Measurements from ENCODE around the gene OPRM1. TPM values are rescaled to one million over a fixed set of nuclear protein-coding genes. Genes with fewer than 3 reads are reported as not detected.

OPRM1 gene
- total RNA-seq, 1 experiment from 2014 or later, result not detected

- H3K9me2 ChIP-seq (ENCODE audit: insufficient read depth), result no peaks in the 10 kb centered on the region
- no peak overlapping the region for H3K4me2 ChIP-seq (ENCODE audit: low read length)
- intact Hi-C loops (cut with micrococcal nuclease), result loop anchor here (10.0 kb wide), 1 partner anchor 346 kb away; no protein-coding TSS in a partner anchor
- H3K27ac ChIP-seq (ENCODE audit: low read depth, low read length), result no peak overlapping the region
- no peak for TF ChIP-seq JUND (IDR thresholded peaks at IDR 0.05)
- TF ChIP-seq SIN3A (IDR thresholded peaks at IDR 0.05; ENCODE audit: low read depth), result no peak
- DNase-seq (ENCODE audit: low read depth, low spot score) (no peak), ATAC-seq (no peak)
- ChIA-PET POLR2A (no interaction called here), CTCF (no interaction called here), RAD21 (ENCODE audit: low non-redundant PET in 1 of 2, low total read pairs in 2 of 2, uncharacterized antibody in 2 of 2, unreplicated experiment in 2 of 2) (no interaction called here)
- H3K9ac ChIP-seq (ENCODE audit: low read length), result no peak overlapping the region
- H3K27me3 ChIP-seq (ENCODE audit: insufficient read depth, low read length), result no peaks in the 10 kb centered on the region
- no peaks in the 10 kb centered on the region for H3K79me2 ChIP-seq (ENCODE audit: insufficient read depth, low read length)
- no peaks in the 10 kb centered on the region for H3K4me1 ChIP-seq (ENCODE audit: control insufficient read depth in 1 of 2, insufficient read depth in 2 of 2, low read length in 2 of 2)
- no peaks in the 10 kb centered on the region for H3K36me3 ChIP-seq (ENCODE audit: control insufficient read depth in 1 of 2, insufficient read depth in 2 of 2, low read length in 2 of 2)
- H3K4me3 ChIP-seq (replicated peaks in 1 of 2; ENCODE audit: low read depth in 1 of 2, low read length in 2 of 2), result no peak overlapping the region
- no peak overlapping the region for H2AFZ ChIP-seq (ENCODE audit: low read depth, low read length, poor library complexity, severe bottlenecking)
- H4K20me1 ChIP-seq (ENCODE audit: insufficient read depth), result no peaks in the 10 kb centered on the region
- BruUV-seq (replicated peaks), result no TSS peak
- no peaks in the 10 kb centered on the region for H3K9me3 ChIP-seq (ENCODE audit: control insufficient read depth in 1 of 2, insufficient read depth in 1 of 2, low read depth in 1 of 2, low read length in 2 of 2)
Observed at GRCh38 chr6:154159126-154159525, 120.1 kb downstream of the OPRM1 start.

- RAD21 ChIA-PET (ENCODE audit: low non-redundant PET in 1 of 2, low total read pairs in 2 of 2, uncharacterized antibody in 2 of 2, unreplicated experiment in 2 of 2), result no interaction called here
- no peaks in the 10 kb centered on the region for H3K9me2 ChIP-seq (ENCODE audit: insufficient read depth)
- POLR2A ChIA-PET, result no interaction called here
- intact Hi-C loops (cut with micrococcal nuclease), result no loop called here
- no peak overlapping the region for H3K4me2 ChIP-seq (ENCODE audit: low read length)
- H3K4me3 ChIP-seq (replicated peaks in 1 of 2; ENCODE audit: low read depth in 1 of 2, low read length in 2 of 2), result no peak overlapping the region
- H3K27ac ChIP-seq (ENCODE audit: low read depth, low read length), result no peak overlapping the region
- H3K9me3 ChIP-seq (ENCODE audit: control insufficient read depth in 1 of 2, insufficient read depth in 1 of 2, low read depth in 1 of 2, low read length in 2 of 2), result no peaks in the 10 kb centered on the region
- H4K20me1 ChIP-seq (ENCODE audit: insufficient read depth), result no peaks in the 10 kb centered on the region
- no peak overlapping the region for H3K9ac ChIP-seq (ENCODE audit: low read length)
- no peaks in the 10 kb centered on the region for H3K4me1 ChIP-seq (ENCODE audit: control insufficient read depth in 1 of 2, insufficient read depth in 2 of 2, low read length in 2 of 2)
- no peaks in the 10 kb centered on the region for H3K79me2 ChIP-seq (ENCODE audit: insufficient read depth, low read length)
- no peak for ATAC-seq
- TF ChIP-seq TCF7L2 (IDR thresholded peaks at IDR 0.05; ENCODE audit: borderline replicate concordance, extremely low read depth, insufficient read depth, insufficient read length) (no peak), POLR2AphosphoS5 (IDR thresholded peaks at IDR 0.05; ENCODE audit: low read depth, low read length) (no peak), ELF1 (IDR thresholded peaks at IDR 0.05; ENCODE audit: borderline replicate concordance, low read depth) (no peak), EZH2phosphoT487 (IDR thresholded peaks at IDR 0.05; ENCODE audit: borderline replicate concordance) (no peak), SIN3A (IDR thresholded peaks at IDR 0.05; ENCODE audit: low read depth) (no peak), CBX3 (IDR thresholded peaks at IDR 0.05; ENCODE audit: low read depth) (no peak), JUND (IDR thresholded peaks at IDR 0.05) (no peak), ZFX (IDR thresholded peaks at IDR 0.05) (no peak), ZBTB33 (IDR thresholded peaks at IDR 0.05; ENCODE audit: extremely low read depth, insufficient replicate concordance, low read length) (no peak), CTCF (IDR thresholded peaks at IDR 0.05 in 2 of 3, conservative IDR thresholded peaks at IDR 0.05 in 1 of 3; ENCODE audit: borderline replicate concordance in 1 of 3, insufficient read depth in 1 of 3, low read depth in 2 of 3, low read length in 2 of 3) (no peak), CEBPB (IDR thresholded peaks at IDR 0.05; ENCODE audit: low read depth) (no peak), POLR2A (IDR thresholded peaks at IDR 0.05; ENCODE audit: borderline replicate concordance, extremely low read depth, insufficient read depth, insufficient read length) (no peak), EZH2 (IDR thresholded peaks at IDR 0.05) (no peak), RAD21 (IDR thresholded peaks at IDR 0.05; ENCODE audit: low read depth) (no peak)
- no peaks in the 10 kb centered on the region for H3K36me3 ChIP-seq (ENCODE audit: control insufficient read depth in 1 of 2, insufficient read depth in 2 of 2, low read length in 2 of 2)
- no peak overlapping the region for H2AFZ ChIP-seq (ENCODE audit: low read depth, low read length, poor library complexity, severe bottlenecking)
- no peak for DNase-seq (ENCODE audit: low read depth, low spot score)
- H3K27me3 ChIP-seq (ENCODE audit: insufficient read depth, low read length), result no peaks in the 10 kb centered on the region
- no TSS peak for BruUV-seq (replicated peaks)
- CTCF ChIA-PET, result no interaction called here
Observed at GRCh38 chr6:154161689-154162088, 122.6 kb downstream of the OPRM1 start.
